NCI-H460 (cell line): ENCODE measurements around the gene DAPK1. TPM values are rescaled to one million over a fixed set of nuclear protein-coding genes. Genes with fewer than 3 reads are reported as not detected.

ENCODE experiments used
- DNase-seq: peaks from one replicate; pipeline ENCODE4 v3.0.0-alpha.2; 2016; ENCODE audit warnings: low read depth; ENCODE audit errors: extremely low read depth
- total RNA-seq: library from RNA; depleted of rRNA; stranded (reverse); fragments of >200 nt; shearing (Covaris generic); gene quantifications from 2 replicates; pipeline ENCODE4 v1.2.3, GENCODE V29; 2014

DAPK1 gene
- total RNA-seq, 1 experiment from 2014 or later = 0.25 TPM

- DNase-seq = no peak
Observed at GRCh38 chr9:87607859-87608258, 110.2 kb downstream of the DAPK1 start.

DNA sequence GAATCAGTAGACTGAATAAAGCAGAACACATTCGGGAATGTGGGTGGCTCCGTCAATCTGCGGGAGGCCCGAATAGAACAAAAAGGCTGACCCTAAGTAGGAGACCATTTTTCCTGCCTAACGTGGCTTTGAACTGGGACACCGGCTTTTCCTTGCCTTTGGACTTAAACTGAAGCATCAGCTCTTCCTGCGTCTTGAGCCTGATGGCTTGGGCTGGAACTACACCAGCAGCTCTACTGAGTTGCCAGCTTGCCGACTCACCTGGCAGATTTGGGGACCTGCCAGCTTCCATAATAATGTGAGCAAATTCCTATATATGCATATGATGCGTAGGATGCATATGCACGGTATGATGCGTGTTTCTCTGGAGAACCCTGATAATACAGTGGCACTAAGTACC, 111.3 kb downstream of the DAPK1 start:
- no peak for DNase-seq

GRCh38 chr9:87609486-87609885, 111.8 kb downstream of the DAPK1 start:
- DNase-seq = no peak

GRCh38 chr9:87610200-87611155, 112.8 kb downstream of the DAPK1 start:
- no peak for DNase-seq

- DNase-seq = no peak
Observed at GRCh38 chr9:87611776-87612175, 114.1 kb downstream of the DAPK1 start.

GRCh38 chr9:87612536-87612935, 114.9 kb downstream of the DAPK1 start:
- DNase-seq = no peak

GRCh38 chr9:87613265-87614111, 115.8 kb downstream of the DAPK1 start:
- no peak for DNase-seq

DNA sequence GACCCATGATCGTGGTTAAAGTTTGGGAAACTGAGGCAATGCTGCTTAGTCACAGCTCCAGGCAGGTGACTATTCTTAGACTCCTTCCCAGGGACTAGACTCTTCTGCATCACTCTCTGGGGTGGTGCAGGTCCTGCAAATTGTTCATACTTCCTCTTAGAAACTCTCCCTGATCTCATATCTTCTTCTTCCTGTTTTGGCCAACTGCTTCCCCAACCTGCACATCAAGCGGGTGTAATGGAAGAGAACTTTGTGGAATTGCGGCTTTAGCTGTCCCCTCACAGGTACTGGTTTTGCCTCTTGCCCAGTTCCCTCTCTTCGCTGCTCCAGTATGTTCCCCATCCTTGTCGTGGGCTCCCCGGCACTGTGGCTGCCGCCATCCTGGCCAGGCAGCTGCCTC, 116.7 kb downstream of the DAPK1 start:
- DNase-seq = no peak

GRCh38 chr9:87615136-87615535, 117.5 kb downstream of the DAPK1 start:
- DNase-seq = no peak

- no peak for DNase-seq
Observed at GRCh38 chr9:87615547-87616148, 118.0 kb downstream of the DAPK1 start.

DNA sequence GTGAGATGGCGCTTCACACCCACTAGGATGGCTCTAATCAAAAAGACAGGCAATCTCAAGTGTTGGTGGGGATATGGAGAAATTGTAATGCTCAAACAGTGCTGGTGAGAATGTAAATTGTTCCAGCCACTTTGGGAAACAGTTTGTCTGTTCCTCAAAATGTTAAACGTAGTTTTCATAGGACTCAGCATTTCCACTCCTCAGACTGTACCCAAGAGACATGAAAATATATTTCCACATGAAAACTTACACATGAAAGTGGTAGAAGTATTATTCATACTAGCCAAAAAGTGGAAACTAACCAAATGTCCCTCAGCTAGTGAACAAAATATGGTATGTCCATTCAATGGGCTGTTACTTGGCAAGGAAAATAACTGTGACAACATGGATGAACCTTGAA, 120.6 kb downstream of the DAPK1 start:
- no peak for DNase-seq

- no peak for DNase-seq
Observed at GRCh38 chr9:87618931-87619330, 121.3 kb downstream of the DAPK1 start.

- no peak for DNase-seq
Observed at GRCh38 chr9:87619346-87619745, 121.7 kb downstream of the DAPK1 start.

DNA sequence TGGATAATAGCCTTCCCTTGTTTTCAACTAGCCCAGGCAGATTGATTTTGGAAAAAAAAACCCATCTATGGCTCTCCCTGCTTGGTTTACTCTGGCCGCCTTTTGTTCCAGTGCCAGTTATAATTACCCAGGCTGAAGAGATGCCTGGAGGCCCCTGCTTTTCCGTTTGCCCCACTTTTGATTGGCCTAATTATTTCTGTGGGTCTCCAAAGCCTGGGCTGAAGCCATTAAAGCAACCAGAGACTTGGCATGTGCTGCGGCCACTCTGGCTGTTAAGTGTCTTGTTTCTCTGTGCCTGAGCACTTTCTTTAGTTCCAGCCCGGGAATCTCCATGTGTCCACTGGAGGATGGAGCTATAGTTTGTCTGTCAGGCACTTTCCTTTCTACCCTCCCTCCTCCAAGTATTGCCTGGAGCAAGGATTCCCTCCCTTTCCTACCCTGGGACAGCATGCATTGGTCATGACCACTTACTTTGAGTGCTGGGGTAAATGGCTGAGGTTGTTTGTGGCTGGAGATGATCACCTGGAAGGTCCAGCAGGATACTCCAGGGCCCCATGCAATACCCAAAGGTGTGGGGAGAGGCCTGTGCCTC, 123.2 kb downstream of the DAPK1 start:
- no peak for DNase-seq

DNA sequence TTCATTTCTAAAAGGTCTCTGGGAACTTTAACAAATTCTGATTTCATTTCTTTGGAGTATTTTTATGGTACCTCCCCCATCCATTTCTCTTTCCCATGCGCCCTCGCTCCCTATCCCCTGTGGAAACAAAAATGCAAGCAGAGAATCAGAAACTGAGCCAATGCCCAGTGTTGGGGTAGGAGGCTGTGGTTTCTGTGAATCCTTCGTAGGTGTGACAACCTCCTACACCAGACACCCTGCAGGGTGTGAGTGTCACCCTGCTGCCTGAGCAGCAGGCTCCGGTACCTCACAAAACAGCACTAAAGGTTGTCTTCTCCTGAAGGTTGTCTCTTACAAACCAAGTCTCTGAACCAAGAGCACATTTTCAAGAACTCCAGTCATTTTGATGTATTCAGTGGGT, 124.4 kb downstream of the DAPK1 start:
- DNase-seq = no peak

DNA sequence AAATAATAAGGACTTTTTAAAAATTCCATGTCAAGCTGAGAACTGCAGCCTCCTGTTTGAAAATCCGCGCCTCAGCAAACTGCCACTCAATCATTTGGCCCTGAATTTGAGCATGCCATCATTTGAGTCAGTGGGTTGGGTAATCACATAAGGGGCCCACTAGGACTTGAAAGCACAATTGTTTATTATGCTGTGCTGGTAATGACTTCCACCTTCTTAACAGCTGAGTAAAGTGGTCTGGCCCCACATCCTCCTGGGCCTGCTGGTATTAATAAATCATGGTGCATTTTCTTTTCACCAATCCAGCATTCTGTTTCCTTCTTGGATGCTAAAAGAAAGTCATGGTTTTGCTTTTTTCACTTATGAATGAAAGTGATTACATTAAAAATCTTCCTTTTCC, 125.3 kb downstream of the DAPK1 start:
- DNase-seq = no peak

GRCh38 chr9:87628346-87628745, 130.7 kb downstream of the DAPK1 start:
- no peak for DNase-seq

- no peak for DNase-seq
Observed at GRCh38 chr9:87629104-87629503, 131.4 kb downstream of the DAPK1 start.

DNA sequence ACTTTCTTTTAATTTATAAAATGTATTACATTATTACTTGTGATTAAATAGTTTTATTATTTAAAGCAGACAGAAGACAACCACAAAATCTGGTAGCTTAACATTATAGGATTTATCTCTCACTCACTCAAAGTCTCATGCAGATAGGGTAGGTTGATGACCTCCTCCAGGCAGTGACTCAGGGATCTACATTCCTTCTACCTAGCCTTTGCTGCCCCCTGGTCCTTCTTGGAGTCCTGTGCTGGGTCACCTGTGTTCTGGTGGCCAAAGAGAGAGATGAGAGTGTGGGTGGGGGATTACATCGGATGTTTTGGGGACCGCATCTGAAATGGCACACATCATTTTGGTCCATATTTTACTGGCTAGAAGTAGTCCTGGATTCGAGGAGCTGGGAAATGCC, 132.6 kb downstream of the DAPK1 start:
- no peak for DNase-seq

DNA sequence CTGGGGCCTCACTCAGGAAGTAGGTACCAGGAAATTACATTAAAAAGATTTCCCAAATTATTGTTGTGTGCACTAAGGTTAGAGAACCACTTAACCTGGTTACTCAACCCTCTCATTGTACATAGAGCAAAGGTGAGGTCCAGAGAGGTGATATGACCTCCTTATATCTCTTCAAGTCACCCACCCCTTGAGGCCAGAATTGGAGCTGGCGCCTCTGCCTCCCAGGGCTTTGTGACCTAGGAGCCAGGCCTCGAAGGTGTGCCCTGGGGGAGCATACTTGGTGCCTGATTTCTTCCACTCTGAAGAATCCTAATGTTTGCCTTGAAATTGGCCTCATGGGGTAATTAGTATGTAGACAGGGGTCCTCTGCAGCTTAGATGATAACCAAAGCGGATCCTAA, 133.2 kb downstream of the DAPK1 start:
- no peak for DNase-seq
